Measurements from ENCODE around the gene NHEJ1. TPM values are rescaled to one million over a fixed set of nuclear protein-coding genes. Genes with fewer than 3 reads are reported as not detected.

Gene NHEJ1
- total RNA-seq, 1 experiment from 2014 or later, result 20.8 TPM

GRCh38 chr2:219158586-219158985, 2.0 kb downstream of the NHEJ1 start:
- Histone ChIP-seq H2AK5ac (ENCODE audit: insufficient read length, low read length) (no peak overlapping the region), H3T11ph (ENCODE audit: low read length) (no peak overlapping the region), H3K23me2 (ENCODE audit: insufficient read length, low read depth, low read length, poor library complexity, severe bottlenecking) (peaks cover 5% of the 10 kb centered on the region), H4K5ac (ENCODE audit: insufficient read length, low read depth, low read length) (no peak overlapping the region), H3K4me1 (ENCODE audit: insufficient read depth, low read length) (no peaks in the 10 kb centered on the region), H3K23ac (ENCODE audit: insufficient read length, low read depth, low read length) (no peak overlapping the region), H3K79me1 (ENCODE audit: insufficient read depth, low read depth, low read length, poor library complexity, severe bottlenecking) (no peaks in the 10 kb centered on the region), H3K56ac (ENCODE audit: insufficient read length, low read depth, low read length) (no peak overlapping the region), H4K8ac (replicated peaks; ENCODE audit: insufficient read length, low read depth, low read length) (no peak overlapping the region), H4K91ac (ENCODE audit: insufficient read length, low read depth, low read length) (no peak overlapping the region), H2AFZ (ENCODE audit: low read length) (no peak overlapping the region), H3K9ac (ENCODE audit: extremely low read depth, insufficient read length, low read length) (no peak overlapping the region), H3K27ac (ENCODE audit: insufficient read length, low read depth, low read length) (no peak overlapping the region), H2BK120ac (ENCODE audit: low read depth, low read length, poor library complexity, severe bottlenecking) (no peak overlapping the region), H3K4ac (ENCODE audit: low read depth, low read length) (no peak overlapping the region), H2BK5ac (ENCODE audit: insufficient read length, low read length) (no peak overlapping the region), H2BK12ac (ENCODE audit: insufficient read length, low read depth, low read length) (no peak overlapping the region), H3K4me2 (ENCODE audit: insufficient read depth, insufficient read length, low read length) (no peak overlapping the region), H3K14ac (ENCODE audit: insufficient read depth, low read length) (no peak overlapping the region), H4K20me1 (ENCODE audit: control insufficient read depth, insufficient read depth, insufficient read length) (no peaks in the 10 kb centered on the region), H3K27me3 (ENCODE audit: insufficient read depth, low read length) (no peaks in the 10 kb centered on the region; the same call in 1 of the 2 replicates), H3K79me2 (ENCODE audit: insufficient read depth, low read length) (no peaks in the 10 kb centered on the region), H3K18ac (ENCODE audit: insufficient read length, low read depth, low read length) (no peak overlapping the region), H3K9me3 (ENCODE audit: control insufficient read depth, low read depth, low read length) (no peaks in the 10 kb centered on the region), H2BK15ac (ENCODE audit: low read depth, low read length) (no peak overlapping the region), H2BK20ac (ENCODE audit: low read depth, low read length, poor library complexity, severe bottlenecking) (no peak overlapping the region)
- no CpG with 5 or more reads among the region's 3 CpGs for WGBS (ENCODE audit: extremely low coverage, insufficient read length, low lambda C conversion rate)
- no peak for DNase-seq
- H3K27me3 Mint-ChIP-seq (ENCODE audit: low read depth), result peaks cover 13% of the 10 kb centered on the region
- H3K36me3 Mint-ChIP-seq (ENCODE audit: insufficient read depth in 1 of 3, low read depth in 3 of 3), result peaks cover 3 to 12% (median 8%) of the 10 kb centered on the region in 3 experiments; a peak in 6 of 7 replicates
- no peak for TF ChIP-seq CTCF (conservative IDR thresholded peaks at IDR 0.05)
- peaks cover 15 to 22% of the 10 kb centered on the region in 2 experiments for H3K4me1 Mint-ChIP-seq
- no peak overlapping the region for H3K4me3 Mint-ChIP-seq
- no peak overlapping the region for H3K27ac Mint-ChIP-seq
- H3K9me3 Mint-ChIP-seq, result no peaks in the 10 kb centered on the region

All from H9 (cell line).